CD4-positive, alpha-beta T cell treated with Interleukin-17A for 1 hour (primary cell): Measurements from ENCODE around the gene FBXO36.
A peak's percentile ranks its signal among the peaks of the same experiment; 100 is the strongest.
"Not testable (repeated sequence)": the region's sequence is repeated elsewhere in the genome, so short reads cannot be mapped to it uniquely, and the experiment has no call there.

ENCODE experiments used
- DNase-seq: peaks from one replicate; pipeline ENCODE4 v3.0.0-alpha.2; 2020

Gene FBXO36

GRCh38 chr2:229914171-229914570, 8.1 kb upstream of the FBXO36 start:
- DNase-seq = no peak

DNA sequence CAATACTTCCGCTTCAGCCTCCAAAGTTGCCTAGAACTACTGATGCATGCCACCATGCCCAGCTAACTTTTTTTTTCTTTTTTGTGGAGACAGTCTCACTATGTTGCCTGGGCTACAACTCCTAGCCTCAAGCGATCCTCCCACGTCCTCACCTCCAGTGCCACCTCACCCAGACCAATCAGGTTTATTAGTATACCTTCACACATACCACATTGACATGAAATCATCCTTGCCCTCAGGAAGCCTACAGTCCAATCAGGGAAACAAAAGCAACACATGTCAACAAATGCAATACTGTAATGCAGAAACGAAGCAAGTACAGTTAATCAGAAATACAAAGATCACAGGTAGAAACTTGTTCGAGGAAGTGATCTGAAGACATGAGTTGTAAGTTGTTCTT, 4.5 kb upstream of the FBXO36 start:
- DNase-seq = no peak

- peak; percentile 62 for DNase-seq
Observed at GRCh38 chr2:229920011-229920641, 2.2 kb upstream of the FBXO36 start.

DNA sequence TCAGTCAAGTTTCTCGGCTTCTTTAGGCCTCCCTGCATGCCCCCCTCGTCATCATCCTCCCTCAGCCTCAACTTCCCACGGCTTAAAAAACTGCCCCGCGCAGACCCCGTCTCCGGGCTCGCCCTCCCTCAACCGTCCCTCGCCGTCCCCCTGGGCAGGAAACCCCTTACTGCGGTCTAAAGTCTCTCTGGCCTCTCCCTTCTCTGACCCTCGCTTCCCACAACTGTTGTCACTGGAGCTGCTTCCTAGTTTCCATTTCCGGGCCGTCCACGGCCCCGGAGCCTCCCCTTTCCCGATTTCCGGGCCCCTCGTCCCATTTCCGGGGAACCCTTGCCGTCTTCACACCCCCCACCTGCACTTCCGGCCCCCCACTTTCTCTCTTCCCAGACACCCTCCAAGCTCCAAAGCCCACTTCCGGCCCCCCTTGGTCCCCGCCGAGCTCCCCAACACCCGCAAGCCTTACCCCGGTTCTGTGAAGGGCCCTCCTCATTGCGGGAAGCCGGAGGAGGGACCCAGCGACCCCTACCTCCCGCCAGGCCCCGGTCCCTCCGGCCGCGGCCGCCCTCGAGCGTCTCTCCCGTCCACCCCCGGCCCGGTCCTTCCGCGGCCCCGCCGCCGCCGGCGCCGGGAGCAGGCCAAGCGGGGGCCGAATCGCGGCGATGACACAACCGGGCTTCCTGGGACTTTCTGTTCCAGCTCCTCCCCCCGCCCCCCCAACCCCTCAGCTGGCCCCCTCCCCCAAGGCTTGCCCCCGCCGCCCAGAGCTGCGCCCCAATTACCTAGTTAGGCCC, 1.0 kb upstream of the FBXO36 start:
- DNase-seq = peak; percentile 79

DNA sequence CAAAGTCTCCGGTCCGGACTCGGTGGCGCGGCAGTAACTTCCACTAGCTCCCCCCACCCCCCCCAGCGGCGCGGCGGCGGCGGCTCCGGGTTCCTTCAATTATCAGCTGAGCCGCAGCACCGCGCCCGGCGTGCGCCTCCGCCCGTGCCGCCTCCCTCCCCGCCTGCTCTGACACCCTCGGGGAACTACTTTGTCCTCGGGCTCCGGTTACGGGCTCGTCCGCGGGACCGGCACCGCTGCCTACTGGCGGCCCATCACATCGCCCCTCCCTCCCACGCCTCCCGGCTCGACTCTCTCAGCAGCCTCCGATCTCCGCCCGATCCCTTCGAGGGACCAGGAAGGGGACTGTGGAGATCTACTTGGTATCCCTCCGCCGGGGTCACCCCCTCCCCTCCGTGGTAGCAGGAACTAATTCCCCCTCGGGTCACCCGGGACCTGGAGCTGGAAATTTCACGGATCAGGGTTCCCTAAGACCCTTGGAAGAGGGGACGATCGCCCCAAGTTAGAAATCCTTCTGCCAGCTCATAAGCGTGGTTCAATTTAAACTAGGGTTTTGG, 333 bp upstream of the FBXO36 start, which contains the start of gene TRIP12:
Gene TRIP12 (minus strand): TSS at position 118 of the 557 bp plus-strand sequence. CDS start 41,930 bp downstream, outside the sequence.
- peak; percentile 92 for DNase-seq

DNA sequence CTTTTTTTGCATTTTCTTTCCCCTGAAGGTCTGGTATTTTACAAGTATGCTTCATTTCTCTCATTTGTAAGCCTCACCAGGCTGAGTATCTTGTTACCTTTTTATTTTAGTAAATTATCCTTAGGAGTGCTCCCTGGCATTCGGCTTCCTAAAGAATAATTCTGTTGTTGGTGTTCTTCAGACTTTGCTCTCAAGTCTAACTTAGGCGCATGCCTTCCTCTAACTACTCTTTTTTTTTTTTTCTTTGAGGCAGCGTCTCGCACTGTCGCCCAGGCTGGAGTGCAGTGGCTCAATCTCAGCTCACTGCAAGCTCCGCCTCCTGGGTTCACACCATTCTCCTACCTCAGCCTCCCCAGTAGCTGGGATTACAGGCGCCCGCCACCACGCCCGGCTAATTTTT, 2.2 kb downstream of the FBXO36 start:
- not testable (repeated sequence) for DNase-seq

- no peak for DNase-seq
Observed at GRCh38 chr2:229925201-229925600, 2.9 kb downstream of the FBXO36 start.

DNA sequence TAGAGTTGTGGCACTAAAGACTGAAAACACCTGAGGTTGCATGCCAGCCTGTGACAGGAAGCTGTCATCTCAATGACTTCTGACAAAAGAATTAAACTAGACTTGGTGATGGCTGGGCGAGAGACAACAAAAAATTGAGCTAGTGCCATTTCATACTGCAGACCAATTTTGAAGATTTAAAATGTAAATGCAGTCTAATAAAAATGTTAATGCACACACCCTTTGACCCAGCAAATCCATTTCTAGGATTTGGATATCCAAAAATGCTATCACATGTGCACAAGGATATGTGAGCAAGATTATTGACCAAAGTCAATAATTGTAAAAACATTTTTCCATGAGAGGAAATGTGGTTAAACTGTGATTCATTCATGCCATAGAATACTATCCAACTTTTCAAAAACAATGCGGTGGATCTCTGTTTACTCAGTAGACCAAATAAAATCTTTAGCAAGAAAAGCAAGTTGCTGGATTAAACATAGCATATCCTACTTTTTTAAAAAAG, 5.6 kb downstream of the FBXO36 start:
- no peak for DNase-seq

DNA sequence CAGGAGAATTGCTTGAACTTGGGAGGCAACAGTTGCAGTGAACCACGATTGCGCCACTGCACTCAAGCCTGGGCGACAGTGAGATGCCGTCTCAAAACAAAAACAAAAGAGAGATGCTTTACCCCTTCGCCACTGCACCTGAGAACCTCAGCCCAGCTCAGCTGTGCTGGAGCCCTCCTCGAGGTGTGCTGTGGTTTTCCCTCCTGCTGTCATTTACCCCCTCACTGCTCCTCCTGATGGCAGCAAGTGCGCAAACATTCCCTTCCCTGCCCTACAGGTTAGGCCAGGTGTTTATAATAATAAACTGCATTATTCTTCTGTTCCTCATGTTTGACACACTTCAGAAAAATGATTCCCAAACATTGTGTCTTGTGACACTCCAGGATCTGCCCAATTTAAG, 8.4 kb downstream of the FBXO36 start:
- DNase-seq = no peak

DNA sequence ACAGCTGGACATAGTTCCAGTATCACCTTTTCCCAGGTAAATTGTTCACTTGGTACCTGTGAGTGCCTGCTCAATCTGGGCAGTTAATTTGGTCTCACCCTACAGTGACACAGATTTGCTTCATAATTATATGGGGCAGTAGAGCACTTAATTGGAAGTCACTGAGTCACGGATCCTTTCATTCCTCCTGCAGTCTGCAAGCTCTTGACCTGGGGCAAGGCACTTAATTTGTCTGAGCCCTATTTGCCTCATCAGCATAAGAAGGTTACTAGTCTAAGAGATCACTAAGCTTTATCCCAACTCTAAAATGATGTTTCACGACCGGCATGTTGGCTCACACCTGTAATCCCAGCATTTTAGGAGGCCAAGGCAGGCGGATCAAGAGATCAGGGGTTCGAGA, 8.9 kb downstream of the FBXO36 start:
- no peak for DNase-seq

DNA sequence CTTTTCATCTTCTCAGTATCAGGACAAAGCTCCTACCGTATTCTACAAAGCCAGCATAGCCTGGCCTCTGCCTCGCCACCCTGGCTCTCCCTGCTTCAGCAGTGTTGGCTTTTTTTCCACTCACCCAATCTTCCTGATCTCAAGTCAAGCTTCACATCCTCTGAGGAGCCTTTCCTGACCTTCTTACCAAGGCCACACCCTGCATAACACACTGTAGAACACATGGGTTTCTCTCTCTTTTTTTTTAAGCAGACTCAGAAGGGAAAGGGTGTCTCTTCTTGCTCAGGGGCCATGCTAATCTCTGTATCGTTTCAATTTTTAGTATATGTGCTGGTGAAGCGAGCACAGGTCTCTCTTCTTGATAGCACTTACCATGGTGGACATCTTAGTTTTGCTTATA, 15.2 kb downstream of the FBXO36 start:
- no peak for DNase-seq

DNA sequence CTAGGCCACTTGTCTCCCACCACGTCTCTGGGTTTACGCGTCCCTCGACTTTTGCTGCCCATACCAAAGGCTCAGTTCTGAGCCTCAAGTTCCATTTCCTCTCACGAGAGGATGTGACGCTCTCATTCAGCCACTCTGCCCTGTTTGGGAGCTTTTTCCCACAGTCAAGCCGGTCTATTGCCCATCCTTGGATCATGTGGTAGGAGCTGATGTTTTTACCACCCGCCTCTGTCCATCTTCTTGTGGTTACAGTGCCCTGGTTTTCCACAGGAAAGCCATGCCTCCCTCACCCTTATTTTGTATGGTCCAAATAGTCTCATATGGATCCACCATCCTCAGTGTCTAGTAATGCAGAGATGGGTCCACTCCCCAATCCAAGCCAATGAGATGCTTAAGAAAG, 20.4 kb downstream of the FBXO36 start:
- no peak for DNase-seq

DNA sequence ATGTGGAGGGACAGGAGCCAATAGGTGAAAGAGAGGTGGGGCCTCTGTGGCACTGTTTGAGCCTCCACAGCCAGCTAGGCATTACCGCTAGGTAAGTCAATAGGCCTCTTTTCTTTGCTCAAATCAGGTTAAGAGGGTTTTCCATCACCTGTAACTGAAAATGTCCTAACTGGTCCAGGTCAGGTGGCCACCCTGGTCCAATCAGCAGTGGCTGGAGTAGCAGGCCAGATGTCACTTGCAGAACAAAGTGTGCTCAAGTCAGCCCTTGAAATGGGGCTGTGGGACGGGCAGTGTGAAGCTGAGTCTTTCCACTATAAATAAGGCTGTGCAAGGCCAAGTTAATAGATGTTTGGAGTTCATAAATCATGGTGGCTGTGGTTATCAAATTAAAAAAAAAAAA, 20.9 kb downstream of the FBXO36 start:
- DNase-seq = no peak

GRCh38 chr2:229943770-229944449, 21.6 kb downstream of the FBXO36 start:
- DNase-seq = no peak

- no peak for DNase-seq
Observed at GRCh38 chr2:229945975-229946374, 23.7 kb downstream of the FBXO36 start.

GRCh38 chr2:229947544-229947943, 25.2 kb downstream of the FBXO36 start:
- DNase-seq = no peak

- no peak for DNase-seq
Observed at GRCh38 chr2:229952256-229952835, 30.0 kb downstream of the FBXO36 start.

- DNase-seq = no peak
Observed at GRCh38 chr2:229955663-229956062, 33.4 kb downstream of the FBXO36 start.

- no peak for DNase-seq
Observed at GRCh38 chr2:229956491-229956890, 34.2 kb downstream of the FBXO36 start.

GRCh38 chr2:229963596-229963995, 41.3 kb downstream of the FBXO36 start:
- DNase-seq = not testable (repeated sequence)

DNA sequence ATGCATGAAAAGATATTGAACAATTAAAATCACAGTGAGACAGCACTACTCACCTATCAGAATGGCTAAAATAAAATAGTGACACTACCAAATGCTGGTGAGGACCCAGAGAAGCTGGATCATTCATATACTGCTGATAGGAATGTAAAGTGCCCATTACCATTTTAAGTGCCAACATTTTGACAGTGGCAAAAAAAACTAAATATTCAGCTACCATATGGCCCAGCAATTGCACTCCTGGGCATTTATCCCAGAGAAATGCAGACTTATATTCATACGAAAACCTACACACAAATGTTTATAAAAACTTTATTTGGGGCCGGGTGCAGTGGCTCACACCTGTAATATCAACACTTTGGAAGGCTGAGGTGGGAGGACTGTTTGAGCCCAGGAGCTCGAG, 47.6 kb downstream of the FBXO36 start:
- no peak for DNase-seq

DNA sequence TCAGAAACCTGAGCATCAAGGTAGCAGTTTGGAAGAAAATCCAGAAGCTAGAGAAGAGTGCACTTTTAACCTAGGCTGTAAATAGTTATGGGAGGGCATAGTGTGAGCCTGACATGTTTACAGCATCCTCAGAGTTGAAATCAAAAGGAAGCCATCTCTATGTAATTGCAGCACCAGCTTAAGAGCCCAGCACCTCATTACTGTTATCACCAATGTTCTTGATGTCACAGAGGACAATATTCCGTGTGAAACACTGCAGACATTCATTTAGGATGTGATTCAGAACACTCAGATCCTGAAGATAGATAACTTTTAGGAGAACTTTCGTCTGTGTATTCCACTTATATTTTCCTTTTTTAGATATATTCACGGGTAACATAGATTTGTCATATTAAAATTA, 48.1 kb downstream of the FBXO36 start:
- DNase-seq = no peak

DNA sequence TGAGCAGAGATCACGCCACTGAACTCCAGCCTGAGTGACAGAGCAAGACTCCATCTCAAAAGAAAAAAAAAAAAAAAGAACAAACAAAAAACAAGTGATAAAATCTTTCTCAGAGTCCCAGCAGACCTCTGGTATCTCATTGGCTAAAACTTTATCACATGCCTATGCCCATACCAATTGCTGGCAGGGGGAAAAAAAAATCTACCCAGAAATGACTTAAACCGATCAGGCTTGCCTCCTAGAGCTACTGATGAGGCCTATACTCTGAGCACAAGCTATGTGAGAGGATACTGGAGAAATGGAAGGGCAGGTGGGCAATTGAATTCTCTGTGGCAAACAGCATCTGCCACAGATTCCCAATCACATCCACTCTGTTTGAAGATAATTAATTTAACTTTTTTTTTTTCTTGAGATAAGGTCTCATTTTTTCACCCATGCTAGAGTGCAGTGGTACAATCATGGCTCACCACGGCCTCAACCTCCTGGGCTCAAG, 49.0 kb downstream of the FBXO36 start:
- no peak for DNase-seq
